ENCODE results near the gene AUTS2. TPM values are rescaled to one million over a fixed set of nuclear protein-coding genes. Genes with fewer than 3 reads are reported as not detected.

AUTS2 gene
- total RNA-seq, 1 experiment from 2014 or later, result 42.1 TPM

DNA sequence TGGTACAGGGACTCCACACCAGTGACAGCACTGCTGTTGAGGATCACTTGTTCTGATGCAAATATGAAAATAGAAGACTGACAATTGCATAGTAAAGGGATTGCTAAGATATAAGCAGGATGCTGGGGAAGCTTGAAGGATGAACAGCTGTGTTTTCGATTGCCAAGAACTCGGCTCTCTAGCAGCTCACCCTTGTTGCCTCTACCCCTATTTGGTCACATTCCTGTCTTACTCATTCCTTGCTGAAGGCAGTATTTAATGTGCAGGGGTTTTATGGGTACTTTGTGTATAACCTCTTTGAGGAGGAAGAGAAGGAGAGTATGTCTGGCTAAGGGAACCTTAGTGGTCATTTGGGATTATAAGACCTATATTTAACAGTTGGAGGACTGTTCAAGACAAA lies 218.8 kb downstream of the AUTS2 start:
- Histone ChIP-seq H3K4me1 (ENCODE audit: insufficient read depth, low read length, poor library complexity, severe bottlenecking) (peaks cover 30% of the 10 kb centered on the region), H3K4me3 (ENCODE audit: low read depth, low read length, poor library complexity, severe bottlenecking) (no peak overlapping the region), H3K9me3 (ENCODE audit: low read depth, low read length, poor library complexity, severe bottlenecking) (no peaks in the 10 kb centered on the region), H3K36me3 (ENCODE audit: insufficient read depth, low read length, poor library complexity, severe bottlenecking) (no peaks in the 10 kb centered on the region), H3K27me3 (replicated peaks; ENCODE audit: insufficient read depth, low read depth, low read length, poor library complexity) (no peaks in the 10 kb centered on the region), H3K27ac (ENCODE audit: low read depth, low read length, poor library complexity, severe bottlenecking) (no peak overlapping the region)
- ChIA-PET CTCF (no interaction called here), POLR2A (ENCODE audit: low non-redundant PET) (no interaction called here)
- no TSS peak for BruUV-seq (replicated peaks)
- TF ChIP-seq, protein P1, sequence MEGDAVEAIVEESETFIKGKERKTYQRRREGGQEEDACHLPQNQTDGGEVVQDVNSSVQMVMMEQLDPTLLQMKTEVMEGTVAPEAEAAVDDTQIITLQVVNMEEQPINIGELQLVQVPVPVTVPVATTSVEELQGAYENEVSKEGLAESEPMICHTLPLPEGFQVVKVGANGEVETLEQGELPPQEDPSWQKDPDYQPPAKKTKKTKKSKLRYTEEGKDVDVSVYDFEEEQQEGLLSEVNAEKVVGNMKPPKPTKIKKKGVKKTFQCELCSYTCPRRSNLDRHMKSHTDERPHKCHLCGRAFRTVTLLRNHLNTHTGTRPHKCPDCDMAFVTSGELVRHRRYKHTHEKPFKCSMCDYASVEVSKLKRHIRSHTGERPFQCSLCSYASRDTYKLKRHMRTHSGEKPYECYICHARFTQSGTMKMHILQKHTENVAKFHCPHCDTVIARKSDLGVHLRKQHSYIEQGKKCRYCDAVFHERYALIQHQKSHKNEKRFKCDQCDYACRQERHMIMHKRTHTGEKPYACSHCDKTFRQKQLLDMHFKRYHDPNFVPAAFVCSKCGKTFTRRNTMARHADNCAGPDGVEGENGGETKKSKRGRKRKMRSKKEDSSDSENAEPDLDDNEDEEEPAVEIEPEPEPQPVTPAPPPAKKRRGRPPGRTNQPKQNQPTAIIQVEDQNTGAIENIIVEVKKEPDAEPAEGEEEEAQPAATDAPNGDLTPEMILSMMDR (conservative IDR thresholded peaks at IDR 0.05; ENCODE audit: low read depth, low read length), result no peak
- intact Hi-C loops (cut with micrococcal nuclease; ENCODE audit: unreplicated experiment), result no loop called here
- no peak for DNase-seq (ENCODE audit: low spot score)

- H3K9me3 ChIP-seq (ENCODE audit: low read depth, low read length, poor library complexity, severe bottlenecking), result no peaks in the 10 kb centered on the region
- POLR2A ChIA-PET (ENCODE audit: low non-redundant PET), result no interaction called here
- H3K27ac ChIP-seq (ENCODE audit: low read depth, low read length, poor library complexity, severe bottlenecking), result no peak overlapping the region
- DNase-seq (ENCODE audit: low spot score), result no peak
- H3K27me3 ChIP-seq (replicated peaks; ENCODE audit: insufficient read depth, low read depth, low read length, poor library complexity), result no peaks in the 10 kb centered on the region
- H3K4me1 ChIP-seq (ENCODE audit: insufficient read depth, low read length, poor library complexity, severe bottlenecking), result peaks cover 36% of the 10 kb centered on the region
- CTCF ChIA-PET, result interaction anchor here (0.6 kb wide), 1 partner anchor 8 kb away, joined by 3 read pairs; no protein-coding TSS in a partner anchor
- H3K36me3 ChIP-seq (ENCODE audit: insufficient read depth, low read length, poor library complexity, severe bottlenecking), result no peaks in the 10 kb centered on the region
- intact Hi-C loops (cut with micrococcal nuclease; ENCODE audit: unreplicated experiment), result no loop called here
- BruUV-seq (replicated peaks), result no TSS peak
- no peak overlapping the region for H3K4me3 ChIP-seq (ENCODE audit: low read depth, low read length, poor library complexity, severe bottlenecking)
- TF ChIP-seq, protein P1 (conservative IDR thresholded peaks at IDR 0.05; ENCODE audit: low read depth, low read length), result no peak
- TF ChIP-seq EZH2 (IDR thresholded peaks at IDR 0.05; ENCODE audit: borderline replicate concordance, low read depth, low read length, poor library complexity, severe bottlenecking), result no peak
Measured at GRCh38 chr7:69817841-69818635, 219.8 kb downstream of the AUTS2 start.

DNA sequence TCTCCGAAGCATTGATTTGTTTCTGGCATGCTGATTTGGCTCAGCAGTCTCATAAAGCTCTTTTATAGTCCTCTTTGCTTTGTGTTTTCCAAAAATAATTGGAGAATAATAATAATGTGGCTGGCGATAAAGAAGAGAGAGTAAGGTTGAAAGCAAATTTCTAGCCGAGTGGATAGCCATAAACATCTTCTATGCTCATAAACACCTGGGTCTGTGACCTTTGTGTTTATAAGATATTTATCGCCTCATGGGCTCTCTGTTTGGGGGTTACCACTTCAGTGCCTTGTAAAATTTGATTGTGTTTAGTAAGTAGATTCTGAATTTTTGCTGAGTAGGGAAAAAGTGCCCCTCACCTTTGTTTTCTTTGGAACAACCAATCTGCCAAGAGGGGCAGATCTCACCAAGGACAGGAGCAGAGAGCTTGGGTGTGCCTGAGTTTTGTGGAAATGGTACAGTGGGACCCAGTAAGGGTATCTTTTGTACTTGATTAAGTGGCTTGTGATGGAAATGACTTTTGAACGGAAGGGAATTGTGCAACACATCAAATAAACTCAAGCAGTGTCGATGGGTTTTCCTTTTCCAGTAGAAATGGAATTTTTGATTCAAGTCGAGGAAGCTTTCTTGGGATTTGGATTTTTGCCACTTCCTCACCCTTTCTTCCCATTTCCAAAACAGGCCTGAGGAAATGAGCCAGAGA lies 220.5 kb downstream of the AUTS2 start:
- intact Hi-C loops (cut with micrococcal nuclease; ENCODE audit: unreplicated experiment), result no loop called here
- Histone ChIP-seq H3K9me3 (ENCODE audit: low read depth, low read length, poor library complexity, severe bottlenecking) (no peaks in the 10 kb centered on the region), H3K4me3 (ENCODE audit: low read depth, low read length, poor library complexity, severe bottlenecking) (no peak overlapping the region), H3K27ac (ENCODE audit: low read depth, low read length, poor library complexity, severe bottlenecking) (no peak overlapping the region), H3K4me1 (ENCODE audit: insufficient read depth, low read length, poor library complexity, severe bottlenecking) (peaks cover 40% of the 10 kb centered on the region), H3K36me3 (ENCODE audit: insufficient read depth, low read length, poor library complexity, severe bottlenecking) (no peaks in the 10 kb centered on the region), H3K27me3 (replicated peaks; ENCODE audit: insufficient read depth, low read depth, low read length, poor library complexity) (no peaks in the 10 kb centered on the region)
- BruUV-seq (replicated peaks), result no TSS peak
- TF ChIP-seq, protein P1 (conservative IDR thresholded peaks at IDR 0.05; ENCODE audit: low read depth, low read length), result no peak
- no peak for TF ChIP-seq EZH2 (IDR thresholded peaks at IDR 0.05; ENCODE audit: borderline replicate concordance, low read depth, low read length, poor library complexity, severe bottlenecking)
- DNase-seq (ENCODE audit: low spot score), result no peak
- POLR2A ChIA-PET (ENCODE audit: low non-redundant PET), result no interaction called here
- CTCF ChIA-PET, result no interaction called here

Measured in A673 (cell line).